ENCODE measurements around the gene VWA7.
"Not testable (repeated sequence)": the region's sequence is repeated elsewhere in the genome, so short reads cannot be mapped to it uniquely, and the experiment has no call there.

Gene VWA7

GRCh38 chr6:31776989-31777666 is at the start of gene VWA7:
VWA7 (minus strand) TSS chr6:31777328; CDS start chr6:31776779, 549 bp downstream.
- peak; percentile 95 for DNase-seq (ENCODE audit: low spot score)
- in situ Hi-C loops (cut with MboI; ENCODE audit: low pct_unique_long_range_greater_than_20kb, low sequenced_read_pairs, unreplicated experiment) = no loop called here
- no peak for TF ChIP-seq CTCF (IDR thresholded peaks at IDR 0.05; ENCODE audit: extremely low read depth, insufficient read depth, missing control alignments)

- TF ChIP-seq CTCF (IDR thresholded peaks at IDR 0.05; ENCODE audit: extremely low read depth, insufficient read depth, missing control alignments) = no peak
- DNase-seq (ENCODE audit: low spot score) = peak; percentile 63
- in situ Hi-C loops (cut with MboI; ENCODE audit: low pct_unique_long_range_greater_than_20kb, low sequenced_read_pairs, unreplicated experiment) = no loop called here
These were observed 49.7 kb upstream of the VWA7 start for GRCh38 chr6:31826793-31827285.

- in situ Hi-C loops (cut with MboI; ENCODE audit: low pct_unique_long_range_greater_than_20kb, low sequenced_read_pairs, unreplicated experiment) = no loop called here
- no peak for DNase-seq (ENCODE audit: low spot score)
- TF ChIP-seq CTCF (IDR thresholded peaks at IDR 0.05; ENCODE audit: extremely low read depth, insufficient read depth, missing control alignments) = no peak
These were observed 48.4 kb upstream of the VWA7 start for GRCh38 chr6:31825553-31825952.

- in situ Hi-C loops (cut with MboI; ENCODE audit: low pct_unique_long_range_greater_than_20kb, low sequenced_read_pairs, unreplicated experiment); DNase-seq (ENCODE audit: low spot score): not testable (repeated sequence)
These were observed 46.6 kb upstream of the VWA7 start for GRCh38 chr6:31823592-31824196.

- peak; percentile 61 for DNase-seq (ENCODE audit: low spot score)
- in situ Hi-C loops (cut with MboI; ENCODE audit: low pct_unique_long_range_greater_than_20kb, low sequenced_read_pairs, unreplicated experiment) = no loop called here
- no peak for TF ChIP-seq CTCF (IDR thresholded peaks at IDR 0.05; ENCODE audit: extremely low read depth, insufficient read depth, missing control alignments)
These were observed 45.1 kb upstream of the VWA7 start for GRCh38 chr6:31822036-31822821.

- TF ChIP-seq CTCF (IDR thresholded peaks at IDR 0.05; ENCODE audit: extremely low read depth, insufficient read depth, missing control alignments) = no peak
These were observed 44.3 kb upstream of the VWA7 start for GRCh38 chr6:31821301-31822035.

GRCh38 chr6:31820399-31820798 is 43.3 kb upstream of the VWA7 start:
- in situ Hi-C loops (cut with MboI; ENCODE audit: low pct_unique_long_range_greater_than_20kb, low sequenced_read_pairs, unreplicated experiment); DNase-seq (ENCODE audit: low spot score): not testable (repeated sequence)

More at GRCh38 chr6:31821301-31822035, 44.3 kb upstream of the VWA7 start:
- DNase-seq (ENCODE audit: low spot score) = peak; percentile 65
- in situ Hi-C loops (cut with MboI; ENCODE audit: low pct_unique_long_range_greater_than_20kb, low sequenced_read_pairs, unreplicated experiment) = no loop called here

Measured in GM13977 (cell line).